Panc1 (cell line): ENCODE data around the gene GUCY1A2. TPM values are rescaled to one million over a fixed set of nuclear protein-coding genes. Genes with fewer than 3 reads are reported as not detected.

Source experiments
- ATAC-seq: fragments of 200-7000 bp; cut with Tn5 transposase; 2 replicates; pipeline ENCODE4 v1.9.1; 2020; ENCODE audit warnings: mild to moderate bottlenecking, moderate library complexity
- BruUV-seq: library from RNA; stranded (reverse); fragments of 400-500 nt; replicated peaks from 2 replicates; lab custom pipeline; 2021; lab: Mats Ljungman, UMichigan
- CTCF ChIA-PET: fragments of 300-600 bp; sonication (Branson Sonifier 250); formaldehyde crosslinking; loops from one replicate; lab custom pipeline; 2022; ENCODE audit warnings: antibody characterized with exemption; lab: Charles Lee
- POLR2A ChIA-PET: fragments of 300-600 bp; sonication (Branson Sonifier 250); formaldehyde crosslinking; loops from one replicate; lab custom pipeline; 2022; ENCODE audit warnings: antibody characterized with exemption; lab: Charles Lee
- DNase-seq: peaks from one replicate; pipeline ENCODE4 v3.0.0-alpha.2; 2010; ENCODE audit warnings: low read depth, low spot score
- H3K27ac ChIP-seq: 2 replicates; pipeline ENCODE4 v1.5.1; 2011; ENCODE audit warnings: mild to moderate bottlenecking, low read length, inconsistent platforms
- H3K27me3 ChIP-seq: fragments of 200-500 bp; sonication (Bioruptor generic); 2 replicates; pipeline ENCODE4 v1.6.0; 2014; ENCODE audit warnings: low read length, inconsistent platforms; ENCODE audit not compliant: control insufficient read depth, insufficient read depth
- H3K36me3 ChIP-seq: fragments of 200-500 bp; sonication (Bioruptor generic); 2 replicates; pipeline ENCODE4 v1.5.1; 2014; ENCODE audit warnings: inconsistent platforms, mild to moderate bottlenecking, low read length, moderate library complexity; ENCODE audit not compliant: control insufficient read depth, insufficient read depth
- H3K4me1 ChIP-seq: 2 replicates; pipeline ENCODE4 v1.5.1; 2011; ENCODE audit warnings: inconsistent platforms, mild to moderate bottlenecking, low read length, moderate library complexity; ENCODE audit not compliant: control insufficient read depth, insufficient read depth
- H3K4me3 ChIP-seq, 2 experiments: 2 replicates each; pipeline ENCODE4 v1.5.1; 2011 to 2012; ENCODE audit warnings: low read depth in 2 of 2, low read length in 2 of 2, mild to moderate bottlenecking in 2 of 2, inconsistent platforms in 1 of 2, moderate library complexity in 1 of 2
- H3K9me3 ChIP-seq: fragments of 200-500 bp; sonication (Bioruptor generic); 2 replicates; pipeline ENCODE4 v1.5.1; 2014; ENCODE audit warnings: low read depth, mild to moderate bottlenecking, inconsistent platforms, low read length, moderate library complexity; ENCODE audit not compliant: control insufficient read depth, insufficient read depth
- POLR2AphosphoS5 ChIP-seq: IDR thresholded peaks from 2 replicates; pipeline ENCODE4 v1.6.1; 2012; ENCODE audit warnings: mild to moderate bottlenecking, low read depth, low read length, moderate library complexity
- SIN3A ChIP-seq: IDR thresholded peaks from 2 replicates; pipeline ENCODE4 v1.6.1; 2012; ENCODE audit warnings: low read depth, mild to moderate bottlenecking, low read length, moderate library complexity, borderline replicate concordance; ENCODE audit not compliant: insufficient read depth
- TCF7L2 ChIP-seq: IDR thresholded peaks from 2 replicates; pipeline ENCODE4 v1.6.1; 2011; ENCODE audit warnings: mild to moderate bottlenecking, low read depth, low read length, inconsistent platforms
- in situ Hi-C: cut with HindIII; loops from 2 replicates; pipeline ENCODE4 v1.10.0; 2016; ENCODE audit warnings: low sequenced_read_pairs, low pct_unique_long_range_greater_than_20kb
- intact Hi-C: fragments of 100-400 bp; cut with micrococcal nuclease; formaldehyde crosslinking; loops from one replicate; pipeline ENCODE4 v1.10.0; 2022; ENCODE audit not compliant: unreplicated experiment
- total RNA-seq: library from RNA; stranded (reverse); gene quantifications from one replicate; pipeline ENCODE4 v1.2.1, GENCODE V29; 2021; ENCODE audit not compliant: unreplicated experiment
- TF ChIP-seq, protein P1 (sequence below), 2 experiments: IDR thresholded peaks; 2 replicates each; pipeline ENCODE4 v1.6.1; 2011 to 2012; ENCODE audit warnings: low read depth in 2 of 2, control low read depth in 1 of 2, low read length in 1 of 2, mild to moderate bottlenecking in 1 of 2, moderate library complexity in 1 of 2; ENCODE audit not compliant: insufficient read depth in 1 of 2
- TF ChIP-seq, protein P2 (sequence below): fragments of 450-650 bp; IDR thresholded peaks from 2 replicates; pipeline ENCODE4 v1.5.1; 2017; ENCODE audit warnings: mild to moderate bottlenecking

GUCY1A2 gene
- total RNA-seq, 1 experiment from 2014 or later, result 1.9 TPM

DNA sequence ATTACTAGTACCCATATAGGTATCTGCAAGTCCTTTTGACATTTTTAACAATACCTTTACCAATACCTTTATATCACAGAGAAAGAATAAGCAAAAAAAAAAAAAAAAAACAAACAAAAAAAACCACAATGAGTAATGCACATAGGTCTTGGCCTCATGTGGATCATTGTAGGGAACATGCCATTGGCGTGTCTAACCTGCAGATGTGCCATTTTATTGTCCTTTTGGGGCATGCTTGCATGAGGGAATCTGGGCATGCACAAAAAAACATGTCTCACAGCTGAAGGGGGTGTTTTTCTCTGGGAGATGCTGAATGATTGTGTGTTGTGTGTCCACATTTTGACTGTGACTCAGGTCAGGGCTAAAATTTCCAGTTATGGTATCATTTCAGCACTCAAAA is 361.6 kb downstream of the GUCY1A2 start:
- CTCF ChIA-PET, result no interaction called here
- POLR2A ChIA-PET, result no interaction called here
- Histone ChIP-seq H3K27ac (no peak overlapping the region), H3K9me3 (no peaks in the 10 kb centered on the region), H3K4me3 (no peak overlapping the region), H3K36me3 (no peaks in the 10 kb centered on the region), H3K27me3 (no peaks in the 10 kb centered on the region), H3K4me1 (no peaks in the 10 kb centered on the region)
- intact Hi-C loops (no loop called here), in situ Hi-C loops (no loop called here)
- no TSS peak for BruUV-seq
- ATAC-seq (no peak), DNase-seq (no peak)
- TF ChIP-seq SIN3A, result no peak
- TF ChIP-seq POLR2AphosphoS5, result no peak
- TF ChIP-seq, protein P1, sequence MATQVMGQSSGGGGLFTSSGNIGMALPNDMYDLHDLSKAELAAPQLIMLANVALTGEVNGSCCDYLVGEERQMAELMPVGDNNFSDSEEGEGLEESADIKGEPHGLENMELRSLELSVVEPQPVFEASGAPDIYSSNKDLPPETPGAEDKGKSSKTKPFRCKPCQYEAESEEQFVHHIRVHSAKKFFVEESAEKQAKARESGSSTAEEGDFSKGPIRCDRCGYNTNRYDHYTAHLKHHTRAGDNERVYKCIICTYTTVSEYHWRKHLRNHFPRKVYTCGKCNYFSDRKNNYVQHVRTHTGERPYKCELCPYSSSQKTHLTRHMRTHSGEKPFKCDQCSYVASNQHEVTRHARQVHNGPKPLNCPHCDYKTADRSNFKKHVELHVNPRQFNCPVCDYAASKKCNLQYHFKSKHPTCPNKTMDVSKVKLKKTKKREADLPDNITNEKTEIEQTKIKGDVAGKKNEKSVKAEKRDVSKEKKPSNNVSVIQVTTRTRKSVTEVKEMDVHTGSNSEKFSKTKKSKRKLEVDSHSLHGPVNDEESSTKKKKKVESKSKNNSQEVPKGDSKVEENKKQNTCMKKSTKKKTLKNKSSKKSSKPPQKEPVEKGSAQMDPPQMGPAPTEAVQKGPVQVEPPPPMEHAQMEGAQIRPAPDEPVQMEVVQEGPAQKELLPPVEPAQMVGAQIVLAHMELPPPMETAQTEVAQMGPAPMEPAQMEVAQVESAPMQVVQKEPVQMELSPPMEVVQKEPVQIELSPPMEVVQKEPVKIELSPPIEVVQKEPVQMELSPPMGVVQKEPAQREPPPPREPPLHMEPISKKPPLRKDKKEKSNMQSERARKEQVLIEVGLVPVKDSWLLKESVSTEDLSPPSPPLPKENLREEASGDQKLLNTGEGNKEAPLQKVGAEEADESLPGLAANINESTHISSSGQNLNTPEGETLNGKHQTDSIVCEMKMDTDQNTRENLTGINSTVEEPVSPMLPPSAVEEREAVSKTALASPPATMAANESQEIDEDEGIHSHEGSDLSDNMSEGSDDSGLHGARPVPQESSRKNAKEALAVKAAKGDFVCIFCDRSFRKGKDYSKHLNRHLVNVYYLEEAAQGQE (IDR thresholded peaks at IDR 0.05; ENCODE audit: insufficient read depth in 1 of 2, low read depth in 2 of 2, low read length in 1 of 2), result no peak
- TF ChIP-seq, protein P2, sequence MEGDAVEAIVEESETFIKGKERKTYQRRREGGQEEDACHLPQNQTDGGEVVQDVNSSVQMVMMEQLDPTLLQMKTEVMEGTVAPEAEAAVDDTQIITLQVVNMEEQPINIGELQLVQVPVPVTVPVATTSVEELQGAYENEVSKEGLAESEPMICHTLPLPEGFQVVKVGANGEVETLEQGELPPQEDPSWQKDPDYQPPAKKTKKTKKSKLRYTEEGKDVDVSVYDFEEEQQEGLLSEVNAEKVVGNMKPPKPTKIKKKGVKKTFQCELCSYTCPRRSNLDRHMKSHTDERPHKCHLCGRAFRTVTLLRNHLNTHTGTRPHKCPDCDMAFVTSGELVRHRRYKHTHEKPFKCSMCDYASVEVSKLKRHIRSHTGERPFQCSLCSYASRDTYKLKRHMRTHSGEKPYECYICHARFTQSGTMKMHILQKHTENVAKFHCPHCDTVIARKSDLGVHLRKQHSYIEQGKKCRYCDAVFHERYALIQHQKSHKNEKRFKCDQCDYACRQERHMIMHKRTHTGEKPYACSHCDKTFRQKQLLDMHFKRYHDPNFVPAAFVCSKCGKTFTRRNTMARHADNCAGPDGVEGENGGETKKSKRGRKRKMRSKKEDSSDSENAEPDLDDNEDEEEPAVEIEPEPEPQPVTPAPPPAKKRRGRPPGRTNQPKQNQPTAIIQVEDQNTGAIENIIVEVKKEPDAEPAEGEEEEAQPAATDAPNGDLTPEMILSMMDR, result no peak
- TF ChIP-seq TCF7L2, result no peak

DNA sequence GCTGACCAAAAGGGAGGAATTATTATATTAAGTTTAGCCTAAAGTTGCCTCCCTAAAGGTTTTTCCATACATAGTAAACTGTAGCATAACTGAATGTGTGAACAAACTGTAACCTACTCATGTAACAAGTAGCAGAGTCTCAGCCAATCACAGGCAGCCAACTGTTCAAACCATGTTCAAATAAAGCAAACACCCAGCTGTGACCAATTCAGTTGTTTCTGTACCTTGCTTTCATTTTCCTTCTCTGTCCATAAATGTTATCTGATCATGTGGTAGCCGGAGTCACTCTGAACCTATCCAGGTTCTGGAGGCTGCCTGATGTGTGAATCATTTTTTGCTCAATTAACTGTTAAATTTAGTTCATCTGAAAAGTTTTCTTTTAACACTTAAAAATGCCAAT is 373.5 kb downstream of the GUCY1A2 start:
- Histone ChIP-seq H3K27me3 (no peaks in the 10 kb centered on the region), H3K4me1 (no peaks in the 10 kb centered on the region), H3K4me3 (no peak overlapping the region), H3K36me3 (no peaks in the 10 kb centered on the region), H3K27ac (no peak overlapping the region), H3K9me3 (peaks cover 15% of the 10 kb centered on the region)
- no peak for ATAC-seq
- BruUV-seq, result no TSS peak
- intact Hi-C loops (no loop called here), in situ Hi-C loops (no loop called here)
- TF ChIP-seq POLR2AphosphoS5 (no peak), SIN3A (no peak), TCF7L2 (no peak)
- TF ChIP-seq, protein P1 (IDR thresholded peaks at IDR 0.05; ENCODE audit: insufficient read depth in 1 of 2, low read depth in 2 of 2, low read length in 1 of 2), result no peak
- TF ChIP-seq, protein P2, result no peak
- ChIA-PET CTCF (no interaction called here), POLR2A (no interaction called here)
- no peak for DNase-seq
